GM19463 (cell line): Measurements from ENCODE around the gene PRRT1B.
"Not testable (repeated sequence)": the region's sequence is repeated elsewhere in the genome, so short reads cannot be mapped to it uniquely, and the experiment has no call there.

Experiments used
- ATAC-seq: cut with Tn5 transposase; IDR thresholded peaks from one replicate; pipeline ENCODE4 v1.9.1; 2021; ENCODE audit warnings: mild to moderate bottlenecking, moderate library complexity; ENCODE audit not compliant: unreplicated experiment

Gene PRRT1B

DNA sequence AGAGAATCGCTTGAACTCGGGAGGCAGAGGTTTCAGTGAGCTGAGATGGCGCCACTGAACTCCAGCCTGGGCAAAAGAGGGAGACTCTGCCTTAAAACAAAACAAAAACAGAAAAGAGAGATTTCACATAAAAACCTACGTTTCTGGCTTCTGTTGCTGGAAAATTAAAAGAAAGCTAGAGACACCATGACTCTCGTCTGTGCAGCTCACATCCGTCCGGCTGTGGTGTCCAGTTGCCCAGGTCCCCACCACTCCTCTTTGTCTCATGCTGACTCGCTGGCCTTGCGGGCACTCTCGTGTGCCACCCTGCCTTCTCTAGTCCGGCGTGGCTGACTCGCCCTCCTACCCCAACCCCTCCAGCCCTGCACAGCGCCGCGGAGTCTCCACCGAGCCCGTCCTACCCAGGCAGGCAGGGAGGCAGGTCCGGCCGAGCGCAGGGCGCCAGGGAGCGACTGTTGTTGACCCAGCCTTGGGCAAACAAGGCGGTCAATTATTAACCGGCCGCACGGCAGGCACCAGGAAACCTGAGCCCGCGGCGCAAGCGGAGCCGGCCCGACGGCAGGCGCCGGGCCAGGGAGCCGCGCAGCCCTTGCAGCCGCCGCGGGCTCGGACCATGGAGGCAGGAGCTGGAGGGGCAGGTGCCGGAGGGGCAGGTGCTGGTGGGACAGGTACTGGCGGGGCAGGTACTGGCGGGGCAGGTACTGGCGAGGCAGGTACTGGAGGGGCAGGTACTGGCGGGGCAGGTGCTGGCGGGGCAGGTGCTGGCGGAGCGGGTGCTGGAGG is at the start of gene PRRT1B:
PRRT1B (plus strand) TSS at position 521 of the 783 bp plus-strand sequence; CDS start at position 614, 93 bp downstream.
- ATAC-seq = no peak

GRCh38 chr9:131495785-131496184 is 49.5 kb upstream of the PRRT1B start:
- ATAC-seq = no peak

- ATAC-seq = no peak
Measured at GRCh38 chr9:131496844-131497405, 48.4 kb upstream of the PRRT1B start.

GRCh38 chr9:131499254-131499767 is 46.0 kb upstream of the PRRT1B start:
- no peak for ATAC-seq

DNA sequence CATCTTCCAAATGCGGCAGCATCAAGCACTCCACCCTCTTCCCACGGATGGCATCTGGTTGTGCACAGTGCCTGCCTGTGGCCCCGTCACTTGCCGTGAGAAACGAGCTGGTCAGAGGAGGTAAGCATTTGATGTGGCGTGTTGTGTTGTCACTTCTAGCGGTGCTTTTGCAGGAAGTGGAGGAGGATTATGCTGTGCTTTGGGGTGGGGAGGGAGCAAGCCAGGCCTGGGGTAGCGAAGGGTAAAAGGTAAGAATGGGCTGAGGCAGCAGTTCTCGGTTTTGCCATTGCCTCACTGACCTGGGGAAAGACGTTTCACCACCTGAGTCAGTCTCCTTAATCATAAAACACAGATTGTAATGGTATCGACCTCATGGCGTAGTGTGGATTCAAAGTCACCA is 44.9 kb upstream of the PRRT1B start:
- ATAC-seq = no peak

DNA sequence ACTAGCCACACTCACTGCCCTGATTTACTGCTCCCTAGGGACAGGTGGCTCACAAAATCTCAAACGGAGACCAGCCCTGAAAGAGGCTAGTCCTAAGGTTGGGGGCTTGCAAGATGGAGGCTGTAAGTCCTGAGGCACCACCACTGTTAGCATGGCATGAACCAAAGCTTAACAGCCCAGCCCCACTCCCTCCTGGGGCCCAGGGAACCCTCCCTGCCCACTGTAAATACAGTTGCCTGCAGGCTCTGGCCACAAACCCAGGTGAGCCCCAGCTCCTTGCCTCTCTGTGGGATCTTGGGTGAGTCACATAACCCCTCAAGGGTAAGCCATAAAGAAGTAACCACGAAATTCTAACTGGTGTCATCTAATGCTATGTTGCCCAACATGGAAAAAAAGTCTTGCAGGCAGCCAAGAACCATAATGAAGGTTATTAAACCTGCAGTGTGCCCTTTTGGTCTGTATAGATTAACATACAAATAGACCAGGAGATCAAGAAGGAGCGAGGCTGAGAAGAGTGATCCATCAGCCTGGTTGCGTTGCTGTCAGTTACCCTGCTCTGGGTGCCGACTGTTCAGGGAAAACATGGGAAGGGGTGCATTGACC is 44.3 kb upstream of the PRRT1B start:
- no peak for ATAC-seq

DNA sequence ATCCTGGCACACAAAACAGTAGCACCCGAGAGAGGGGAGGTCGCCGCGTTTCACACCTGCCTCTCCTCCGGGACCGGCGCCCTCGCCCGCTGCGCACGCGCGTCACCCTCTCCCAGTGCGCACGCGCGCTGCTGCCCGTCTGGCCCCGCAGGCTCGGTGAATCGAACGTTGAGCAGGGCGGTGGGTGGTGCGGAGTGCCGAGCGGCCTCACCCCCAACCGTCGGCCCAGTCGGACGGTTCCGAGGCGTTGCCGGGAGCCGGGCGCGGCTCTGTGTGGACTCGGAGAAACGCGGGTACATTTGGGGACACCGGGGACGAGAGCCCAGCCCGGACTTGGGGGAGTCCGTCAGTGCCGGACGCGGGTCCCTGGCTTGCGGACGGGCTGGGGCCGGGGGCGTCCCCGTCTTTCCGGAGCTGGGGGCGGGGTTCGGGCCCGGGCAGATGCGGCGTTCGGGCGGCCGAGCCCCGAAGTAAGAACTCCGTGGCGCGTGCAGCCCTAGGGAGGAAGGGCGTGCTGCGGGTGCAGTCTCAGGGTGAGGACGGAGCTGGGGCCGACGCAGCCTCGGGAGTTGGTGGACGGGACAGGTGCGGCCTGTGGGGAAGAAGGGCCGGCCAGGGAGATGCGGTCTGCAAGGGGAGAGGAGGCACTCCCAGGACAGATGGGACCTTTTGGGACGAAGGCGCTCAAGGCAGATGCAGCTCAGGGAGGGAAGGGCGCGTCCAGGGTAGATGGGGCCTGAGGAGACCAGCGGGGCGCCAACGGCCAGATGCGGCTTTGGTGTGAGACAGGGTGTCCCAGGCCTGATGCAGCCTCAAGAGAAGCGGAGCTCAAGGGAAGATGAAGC is 42.3 kb upstream of the PRRT1B start, which contains the start of gene POMT1:
POMT1 (plus strand) TSS at position 138 of the 845 bp plus-strand sequence. CDS start 1,301 bp downstream, outside the sequence.
- ATAC-seq = peak; percentile 80

DNA sequence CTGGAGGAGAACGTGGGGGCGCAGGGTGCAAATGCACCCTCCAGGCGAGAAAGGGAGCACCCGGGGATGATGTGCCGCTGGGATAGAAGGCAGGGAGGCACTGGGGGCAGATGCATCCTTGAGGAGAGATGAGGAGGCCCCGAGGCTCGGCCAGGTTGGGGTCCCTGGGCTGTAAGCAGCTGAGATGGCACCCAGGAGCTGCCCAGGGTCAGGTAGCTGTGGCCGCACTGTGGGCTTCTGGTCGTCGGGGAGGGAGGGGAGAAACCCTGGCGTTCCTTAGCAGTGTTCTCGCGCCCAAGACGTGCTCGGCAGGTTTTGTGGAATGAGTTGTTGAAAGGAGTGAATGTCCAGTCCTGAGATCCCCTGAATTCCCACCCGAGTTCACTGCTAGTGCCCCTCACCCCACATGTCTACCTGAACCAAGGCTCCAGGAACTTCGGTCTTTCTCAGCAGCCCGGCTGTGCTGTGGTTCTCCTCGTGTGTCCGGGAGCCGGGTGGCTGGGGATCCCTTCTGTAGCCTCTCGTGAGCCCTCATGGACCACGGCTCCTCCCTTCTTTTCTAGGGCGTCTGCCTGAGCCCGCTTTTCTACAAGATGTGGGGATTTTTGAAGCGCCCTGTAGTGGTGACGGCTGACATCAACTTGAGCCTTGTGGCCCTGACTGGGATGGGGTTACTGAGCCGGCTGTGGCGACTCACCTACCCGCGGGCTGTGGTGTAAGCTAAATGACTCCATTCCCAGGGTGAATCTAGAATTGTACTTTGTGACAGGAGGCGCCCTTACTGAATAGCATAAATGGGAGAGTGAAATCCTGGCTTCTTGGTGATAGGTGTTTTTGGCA is 41.5 kb upstream of the PRRT1B start:
- ATAC-seq = peak; percentile 33

GRCh38 chr9:131505012-131505411 is 40.3 kb upstream of the PRRT1B start:
- no peak for ATAC-seq

- ATAC-seq = no peak
Measured at GRCh38 chr9:131511416-131511815, 33.9 kb upstream of the PRRT1B start.

GRCh38 chr9:131511880-131512279 is 33.4 kb upstream of the PRRT1B start:
- no peak for ATAC-seq

DNA sequence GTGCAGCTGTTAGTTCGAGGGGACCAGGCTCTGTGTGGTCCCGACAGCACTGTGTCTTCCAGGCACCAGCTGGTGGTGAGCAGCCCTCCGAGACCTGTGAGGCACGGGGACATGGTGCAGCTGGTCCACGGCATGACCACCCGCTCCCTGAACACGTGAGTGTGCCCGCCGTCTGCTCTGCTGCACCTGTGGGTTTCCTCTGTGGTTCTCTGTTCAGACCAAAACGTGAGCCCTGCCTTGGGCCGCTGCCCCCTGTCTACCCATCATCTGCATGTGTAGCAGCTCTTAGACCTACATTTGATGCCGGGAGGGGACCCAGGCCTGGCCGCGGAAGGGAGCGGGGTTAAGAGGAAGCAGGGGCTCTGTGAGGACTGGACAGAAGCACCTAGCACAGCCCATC is 32.1 kb upstream of the PRRT1B start:
- ATAC-seq = no peak

DNA sequence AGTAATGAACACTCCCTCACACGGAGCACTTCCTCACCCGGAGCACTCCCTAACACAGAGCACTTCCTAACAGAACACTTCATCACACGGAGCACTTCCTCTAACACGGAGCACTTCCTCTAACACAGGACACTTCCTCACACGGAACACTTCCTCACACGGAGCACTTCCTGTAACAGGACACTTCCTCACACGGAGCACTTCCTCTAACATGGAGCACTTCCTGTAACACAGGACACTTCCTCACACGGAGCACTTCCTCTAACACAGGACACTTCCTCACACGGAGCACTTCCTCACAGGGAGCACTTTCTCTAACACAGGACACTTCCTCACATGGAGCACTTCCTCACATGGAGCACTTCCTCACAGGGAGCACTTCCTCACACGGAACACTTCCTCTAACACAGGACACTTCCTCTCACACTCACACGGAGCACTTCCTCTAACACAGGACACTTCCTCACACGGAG is 29.7 kb upstream of the PRRT1B start:
- not testable (repeated sequence) for ATAC-seq

- no peak for ATAC-seq
Measured at GRCh38 chr9:131516100-131516499, 29.2 kb upstream of the PRRT1B start.

DNA sequence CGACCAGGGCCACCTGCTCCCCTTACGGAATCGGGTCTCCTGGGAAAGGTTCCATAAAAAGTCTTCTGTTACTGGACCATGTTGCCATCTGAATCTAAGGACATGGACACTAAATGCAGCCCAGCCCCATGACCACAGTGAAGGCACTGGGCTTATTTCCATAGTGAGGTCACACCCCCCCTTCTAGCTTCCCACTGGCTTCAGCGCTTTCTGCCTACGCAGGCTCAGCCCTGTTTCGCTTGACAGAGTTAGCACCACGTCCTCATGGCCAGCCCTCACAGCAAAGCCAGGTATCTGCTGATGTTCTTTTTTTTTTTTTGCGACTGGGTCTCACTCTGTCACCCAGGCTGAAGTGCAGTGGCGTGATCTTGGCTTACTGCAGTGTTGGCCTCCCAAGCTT is 28.4 kb upstream of the PRRT1B start:
- no peak for ATAC-seq

- ATAC-seq = no peak
Measured at GRCh38 chr9:131517761-131518190, 27.5 kb upstream of the PRRT1B start.

DNA sequence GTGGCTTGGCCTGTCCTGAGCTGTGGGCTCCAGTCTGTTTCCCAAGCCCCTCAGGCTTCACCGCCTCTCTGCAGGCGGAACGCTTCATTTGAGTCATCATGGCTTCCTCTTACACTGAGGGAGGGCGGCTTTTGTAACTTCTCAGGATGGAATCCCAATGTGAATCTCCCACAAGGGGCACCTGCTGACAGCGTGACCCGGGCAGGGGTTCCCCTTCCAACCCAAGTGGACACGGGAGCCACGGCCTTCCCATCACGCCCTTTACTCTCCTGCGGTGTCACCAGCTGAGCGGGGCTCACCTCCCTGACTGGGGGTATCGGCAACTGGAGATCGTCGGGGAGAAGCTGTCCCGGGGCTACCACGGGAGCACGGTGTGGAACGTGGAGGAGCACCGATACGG is 26.8 kb upstream of the PRRT1B start:
- no peak for ATAC-seq

DNA sequence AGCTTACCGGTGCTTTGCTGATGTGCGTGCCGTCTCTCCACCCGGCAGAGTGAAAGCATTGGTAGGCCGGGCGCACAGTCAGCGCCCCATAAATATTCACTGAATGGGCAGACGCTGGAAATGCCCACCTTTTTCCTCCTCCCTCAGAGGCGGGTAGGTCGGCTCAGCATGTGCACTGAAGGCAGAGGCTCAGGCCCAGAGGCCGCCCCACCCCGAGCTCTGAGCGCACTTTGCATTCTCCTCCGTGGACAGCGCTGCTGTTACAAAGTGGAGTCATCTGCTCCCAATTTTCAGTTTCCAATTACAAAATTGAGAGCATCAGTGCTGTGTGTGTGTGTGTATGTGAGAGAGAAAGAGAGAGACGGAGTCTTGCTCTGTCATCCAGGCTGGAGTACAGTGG is 24.8 kb upstream of the PRRT1B start:
- no peak for ATAC-seq

GRCh38 chr9:131521203-131521602 is 24.1 kb upstream of the PRRT1B start:
- no peak for ATAC-seq

- no peak for ATAC-seq
Measured at GRCh38 chr9:131521822-131522221, 23.5 kb upstream of the PRRT1B start.
